Measurements from ENCODE around the gene NBEAL2. TPM values are rescaled to one million over a fixed set of nuclear protein-coding genes. Genes with fewer than 3 reads are reported as not detected.

Gene NBEAL2
- total RNA-seq, 4 donors from 2014 or later: 128 to 297 (median 185) TPM

GRCh38 chr3:47047673-47048072 is 68.2 kb downstream of the NBEAL2 start:
- intact Hi-C loops (cut with DNase I): no loop called here

GRCh38 chr3:47054412-47054811 is 74.9 kb downstream of the NBEAL2 start:
- Histone ChIP-seq H3K27me3 (no peaks in the 10 kb centered on the region), H3K4me1 (peaks cover 0 to 40% (median 0%) of the 10 kb centered on the region in 3 donors), H3K27ac (no peak overlapping the region), H3K36me3 (peaks cover 0 to 46% (median 7%) of the 10 kb centered on the region in 3 donors), H3K4me3 (no peak overlapping the region), H3K9me3 (no peaks in the 10 kb centered on the region)
- DNase-seq: no peak
- TF ChIP-seq, protein P1, sequence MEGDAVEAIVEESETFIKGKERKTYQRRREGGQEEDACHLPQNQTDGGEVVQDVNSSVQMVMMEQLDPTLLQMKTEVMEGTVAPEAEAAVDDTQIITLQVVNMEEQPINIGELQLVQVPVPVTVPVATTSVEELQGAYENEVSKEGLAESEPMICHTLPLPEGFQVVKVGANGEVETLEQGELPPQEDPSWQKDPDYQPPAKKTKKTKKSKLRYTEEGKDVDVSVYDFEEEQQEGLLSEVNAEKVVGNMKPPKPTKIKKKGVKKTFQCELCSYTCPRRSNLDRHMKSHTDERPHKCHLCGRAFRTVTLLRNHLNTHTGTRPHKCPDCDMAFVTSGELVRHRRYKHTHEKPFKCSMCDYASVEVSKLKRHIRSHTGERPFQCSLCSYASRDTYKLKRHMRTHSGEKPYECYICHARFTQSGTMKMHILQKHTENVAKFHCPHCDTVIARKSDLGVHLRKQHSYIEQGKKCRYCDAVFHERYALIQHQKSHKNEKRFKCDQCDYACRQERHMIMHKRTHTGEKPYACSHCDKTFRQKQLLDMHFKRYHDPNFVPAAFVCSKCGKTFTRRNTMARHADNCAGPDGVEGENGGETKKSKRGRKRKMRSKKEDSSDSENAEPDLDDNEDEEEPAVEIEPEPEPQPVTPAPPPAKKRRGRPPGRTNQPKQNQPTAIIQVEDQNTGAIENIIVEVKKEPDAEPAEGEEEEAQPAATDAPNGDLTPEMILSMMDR (IDR thresholded peaks at IDR 0.05): no peak
- no peak for TF ChIP-seq POLR2A (IDR thresholded peaks at IDR 0.05)
- intact Hi-C loops (cut with DNase I): no loop called here

More at GRCh38 chr3:47047673-47048072, 68.2 kb downstream of the NBEAL2 start:
- TF ChIP-seq, protein P1 (IDR thresholded peaks at IDR 0.05): no peak
- no peak for TF ChIP-seq POLR2A (IDR thresholded peaks at IDR 0.05)
- Histone ChIP-seq H3K36me3 (peaks cover 0 to 43% (median 3%) of the 10 kb centered on the region in 3 donors), H3K9me3 (no peaks in the 10 kb centered on the region), H3K27ac (no peak overlapping the region), H3K27me3 (no peaks in the 10 kb centered on the region), H3K4me1 (peaks cover 0 to 30% (median 0%) of the 10 kb centered on the region in 3 donors), H3K4me3 (no peak overlapping the region)
- no peak for DNase-seq

- no peak overlapping the region for H3K4me3 ChIP-seq
- intact Hi-C loops (cut with DNase I): no loop called here
- H3K27ac ChIP-seq: no peak overlapping the region
- TF ChIP-seq, protein P1 (IDR thresholded peaks at IDR 0.05): no peak
- no peak for TF ChIP-seq POLR2A (IDR thresholded peaks at IDR 0.05)
- H3K4me1 ChIP-seq: peaks cover 0 to 33% (median 0%) of the 10 kb centered on the region in 3 donors
- DNase-seq: no peak
- H3K36me3 ChIP-seq: peaks cover 0 to 69% (median 7%) of the 10 kb centered on the region in 3 donors
- WGBS, 2 donors: 88 to 100% methylated on average over 1 to 3 of the region's 3 CpGs
- no peaks in the 10 kb centered on the region for H3K9me3 ChIP-seq
- no peaks in the 10 kb centered on the region for H3K27me3 ChIP-seq
Observed at GRCh38 chr3:47056705-47057104, 77.2 kb downstream of the NBEAL2 start.

DNA sequence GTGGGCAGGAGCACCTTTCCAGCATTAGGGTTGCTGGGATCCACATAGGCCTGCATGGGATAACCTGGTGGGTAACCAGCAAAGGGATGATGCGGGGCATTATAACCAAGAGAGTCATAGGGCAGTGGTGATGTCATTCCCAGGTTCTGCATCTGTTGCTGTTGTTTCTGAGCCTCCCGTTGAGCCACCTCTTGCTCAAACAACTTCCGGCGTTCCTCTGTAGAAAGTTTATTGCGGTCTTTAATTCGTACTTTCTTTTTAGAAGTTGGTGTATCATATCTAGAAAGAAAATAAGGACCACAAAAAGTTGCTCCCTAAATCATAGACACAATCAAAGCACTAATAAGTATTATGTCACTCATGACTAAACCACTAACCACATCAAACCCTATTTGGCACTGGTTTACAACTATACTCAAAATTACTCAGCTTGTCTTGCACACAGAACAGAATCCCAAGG is 77.8 kb downstream of the NBEAL2 start:
- peaks cover 0 to 28% (median 0%) of the 10 kb centered on the region in 3 donors for H3K4me1 ChIP-seq
- H3K9me3 ChIP-seq: no peaks in the 10 kb centered on the region
- H3K27me3 ChIP-seq: no peaks in the 10 kb centered on the region
- intact Hi-C loops (cut with DNase I): no loop called here
- no peak for TF ChIP-seq POLR2A (IDR thresholded peaks at IDR 0.05)
- TF ChIP-seq, protein P1 (IDR thresholded peaks at IDR 0.05): no peak
- H3K27ac ChIP-seq: no peak overlapping the region
- peaks cover 0 to 74% (median 7%) of the 10 kb centered on the region in 3 donors for H3K36me3 ChIP-seq
- WGBS, 2 donors: 83 to 90% methylated on average over 6 of the region's 6 CpGs
- DNase-seq: no peak
- no peak overlapping the region for H3K4me3 ChIP-seq

Small RNAs within 50 kb of the gene (small RNA-seq; reads per million reads assigned to genes)
- gene MRPL57P3: 0 reads per million in 4 donors

Other genes with a start within 250 kb of the NBEAL2 start
- 1 to 10 TPM in 1 of 4 donors, under 1 TPM in 1, not detected in 2; 0.38 to 1.1 TPM for gene MYL3, start 116.2 kb upstream of the NBEAL2 start, total RNA-seq
- gene PTH1R, start 101.9 kb upstream of the NBEAL2 start, total RNA-seq: 1 to 10 TPM in 3 of 4 donors, under 1 TPM in 1; 0.40 to 1.9 (median 1.5) TPM
- 10 to 100 TPM; 55.5 to 87.5 (median 67.5) TPM for gene CCDC12, start 2.9 kb upstream of the NBEAL2 start, total RNA-seq
- 10 to 100 TPM; 24.3 to 59.5 (median 30.1) TPM for gene SETD2, start 184.4 kb downstream of the NBEAL2 start, total RNA-seq